ENCODE data around the gene PNPLA2. TPM values are rescaled to one million over a fixed set of nuclear protein-coding genes. Genes with fewer than 3 reads are reported as not detected.

The PNPLA2 gene
- total and polyA plus RNA-seq, 4 experiments from 2014 or later, result 12.2 to 201 (median 118) TPM

GRCh38 chr11:863910-864827, 45.5 kb downstream of the PNPLA2 start:
- no peaks in the 10 kb centered on the region for H3K9me3 Mint-ChIP-seq
- intact Hi-C loops (cut with micrococcal nuclease), result no loop called here
- H3K27me3 Mint-ChIP-seq, result no peaks in the 10 kb centered on the region
- ChIA-PET CTCF (ENCODE audit: partially characterized antibody) (no interaction called here), POLR2A (ENCODE audit: partially characterized antibody) (no interaction called here)
- DNase-seq, result no peak
- Histone ChIP-seq H3K27me3 (ENCODE audit: insufficient read depth, low read length) (no peaks in the 10 kb centered on the region), H3K27ac (ENCODE audit: low read depth, low read length) (no peak overlapping the region), H3K9me3 (ENCODE audit: control insufficient read depth in 1 of 2, low read length in 2 of 2) (no peaks in the 10 kb centered on the region), H3K4me3 (ENCODE audit: low read length in 2 of 2) (no peak overlapping the region), H3K4me1 (ENCODE audit: insufficient read depth, low read length) (no peaks in the 10 kb centered on the region), H3K36me3 (ENCODE audit: insufficient read depth, low read length) (no peaks in the 10 kb centered on the region)
- H3K27ac Mint-ChIP-seq, result no peak overlapping the region
- H3K4me1 Mint-ChIP-seq, result no peaks in the 10 kb centered on the region
- no peaks in the 10 kb centered on the region for H3K36me3 Mint-ChIP-seq
- H3K4me3 Mint-ChIP-seq, result no peak overlapping the region

DNA sequence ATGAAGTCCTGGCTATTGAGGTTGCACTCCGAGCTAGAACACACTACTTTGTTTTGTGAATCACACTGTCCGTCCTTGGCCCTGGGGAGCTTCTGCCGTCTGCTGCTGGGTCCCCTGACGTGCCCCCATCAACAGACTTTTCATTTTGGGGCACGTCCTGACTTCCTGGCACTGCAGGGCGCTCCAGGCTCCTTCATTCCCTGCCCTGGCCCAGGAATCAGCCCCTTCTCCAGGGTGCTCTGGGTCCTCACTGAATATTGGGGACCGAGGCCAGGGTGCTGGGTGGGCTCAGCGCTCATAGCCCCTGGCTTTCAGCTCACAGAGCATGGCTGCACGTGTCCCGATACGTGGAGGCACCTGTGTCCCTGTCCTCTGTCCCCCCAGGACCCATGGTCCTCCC, 46.2 kb downstream of the PNPLA2 start:
- no peak overlapping the region for H3K27ac ChIP-seq (ENCODE audit: low read depth, low read length)
- Mint-ChIP-seq H3K36me3 (no peaks in the 10 kb centered on the region), H3K27me3 (no peaks in the 10 kb centered on the region), H3K27ac (no peak overlapping the region), H3K9me3 (no peaks in the 10 kb centered on the region), H3K4me1 (no peaks in the 10 kb centered on the region), H3K4me3 (no peak overlapping the region)
- intact Hi-C loops (cut with micrococcal nuclease), result no loop called here
- no peak overlapping the region for H3K4me3 ChIP-seq (ENCODE audit: low read length in 2 of 2)
- POLR2A ChIA-PET (ENCODE audit: partially characterized antibody), result no interaction called here
- DNase-seq, result no peak
- H3K27me3 ChIP-seq (ENCODE audit: insufficient read depth, low read length), result no peaks in the 10 kb centered on the region
- H3K4me1 ChIP-seq (ENCODE audit: insufficient read depth, low read length), result no peaks in the 10 kb centered on the region
- no peaks in the 10 kb centered on the region for H3K36me3 ChIP-seq (ENCODE audit: insufficient read depth, low read length)
- no peaks in the 10 kb centered on the region for H3K9me3 ChIP-seq (ENCODE audit: control insufficient read depth in 1 of 2, low read length in 2 of 2)
- CTCF ChIA-PET (ENCODE audit: partially characterized antibody), result no interaction called here

GRCh38 chr11:865462-866430, 47.0 kb downstream of the PNPLA2 start:
- H3K4me1 Mint-ChIP-seq, result no peaks in the 10 kb centered on the region
- no peaks in the 10 kb centered on the region for H3K36me3 ChIP-seq (ENCODE audit: insufficient read depth, low read length)
- no peak overlapping the region for H3K4me3 Mint-ChIP-seq
- POLR2A ChIA-PET (ENCODE audit: partially characterized antibody), result no interaction called here
- no peaks in the 10 kb centered on the region for H3K4me1 ChIP-seq (ENCODE audit: insufficient read depth, low read length)
- no peak for DNase-seq
- no peak overlapping the region for H3K4me3 ChIP-seq (ENCODE audit: low read length in 2 of 2)
- no peaks in the 10 kb centered on the region for H3K9me3 Mint-ChIP-seq
- CTCF ChIA-PET (ENCODE audit: partially characterized antibody), result no interaction called here
- H3K27ac Mint-ChIP-seq, result no peak overlapping the region
- no peaks in the 10 kb centered on the region for H3K27me3 ChIP-seq (ENCODE audit: insufficient read depth, low read length)
- intact Hi-C loops (cut with micrococcal nuclease), result no loop called here
- H3K36me3 Mint-ChIP-seq, result no peaks in the 10 kb centered on the region
- H3K9me3 ChIP-seq (ENCODE audit: control insufficient read depth in 1 of 2, low read length in 2 of 2), result no peaks in the 10 kb centered on the region
- no peaks in the 10 kb centered on the region for H3K27me3 Mint-ChIP-seq
- no peak overlapping the region for H3K27ac ChIP-seq (ENCODE audit: low read depth, low read length)

GRCh38 chr11:866481-866880, 47.8 kb downstream of the PNPLA2 start:
- Mint-ChIP-seq H3K9me3 (no peaks in the 10 kb centered on the region), H3K27ac (no peak overlapping the region), H3K4me1 (no peaks in the 10 kb centered on the region), H3K36me3 (no peaks in the 10 kb centered on the region), H3K4me3 (no peak overlapping the region), H3K27me3 (no peaks in the 10 kb centered on the region)
- no peaks in the 10 kb centered on the region for H3K9me3 ChIP-seq (ENCODE audit: control insufficient read depth in 1 of 2, low read length in 2 of 2)
- ChIA-PET CTCF (ENCODE audit: partially characterized antibody) (no interaction called here), POLR2A (ENCODE audit: partially characterized antibody) (no interaction called here)
- intact Hi-C loops (cut with micrococcal nuclease), result no loop called here
- no peak overlapping the region for H3K4me3 ChIP-seq (ENCODE audit: low read length in 2 of 2)
- H3K27me3 ChIP-seq (ENCODE audit: insufficient read depth, low read length), result no peaks in the 10 kb centered on the region
- H3K36me3 ChIP-seq (ENCODE audit: insufficient read depth, low read length), result no peaks in the 10 kb centered on the region
- DNase-seq, result no peak
- H3K4me1 ChIP-seq (ENCODE audit: insufficient read depth, low read length), result no peaks in the 10 kb centered on the region
- no peak overlapping the region for H3K27ac ChIP-seq (ENCODE audit: low read depth, low read length)

GRCh38 chr11:867856-868358, 49.2 kb downstream of the PNPLA2 start:
- no peak overlapping the region for H3K27ac Mint-ChIP-seq
- peaks cover 0 to 3% of the 10 kb centered on the region in 2 donors for H3K36me3 Mint-ChIP-seq
- no peaks in the 10 kb centered on the region for H3K36me3 ChIP-seq (ENCODE audit: insufficient read depth, low read length)
- no peaks in the 10 kb centered on the region for H3K4me1 Mint-ChIP-seq
- intact Hi-C loops (cut with micrococcal nuclease), result no loop called here
- H3K4me3 ChIP-seq (ENCODE audit: low read length in 2 of 2), result no peak overlapping the region
- no peaks in the 10 kb centered on the region for H3K9me3 Mint-ChIP-seq
- no peaks in the 10 kb centered on the region for H3K4me1 ChIP-seq (ENCODE audit: insufficient read depth, low read length)
- no peak overlapping the region for H3K27ac ChIP-seq (ENCODE audit: low read depth, low read length)
- POLR2A ChIA-PET (ENCODE audit: partially characterized antibody), result interaction anchor here (0.6 kb wide), 1 partner anchor 9 kb away, joined by 3 read pairs; no protein-coding TSS in a partner anchor
- no peak overlapping the region for H3K4me3 Mint-ChIP-seq
- CTCF ChIA-PET (ENCODE audit: partially characterized antibody), result no interaction called here
- H3K9me3 ChIP-seq (ENCODE audit: control insufficient read depth in 1 of 2, low read length in 2 of 2), result no peaks in the 10 kb centered on the region
- DNase-seq, result no peak
- no peaks in the 10 kb centered on the region for H3K27me3 ChIP-seq (ENCODE audit: insufficient read depth, low read length)
- no peaks in the 10 kb centered on the region for H3K27me3 Mint-ChIP-seq

DNA sequence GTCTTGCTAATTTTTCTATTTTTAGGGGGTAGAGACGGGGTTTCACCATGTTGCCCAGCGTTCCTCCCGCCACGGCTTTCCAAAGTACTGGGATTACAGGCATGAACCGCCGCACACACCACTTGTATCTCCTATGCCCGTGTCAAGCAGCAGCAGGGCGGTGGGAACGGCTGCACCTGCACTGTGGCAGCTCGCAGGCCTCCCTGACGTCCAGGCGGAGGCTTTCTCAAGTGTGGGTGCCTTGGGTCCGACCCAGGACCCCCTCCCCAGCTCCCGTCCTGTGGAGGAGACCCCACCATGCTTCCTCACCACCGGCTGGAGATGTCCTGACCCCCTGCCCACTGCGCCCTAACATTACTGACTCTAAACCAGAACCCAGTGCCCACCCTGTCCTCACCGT, 49.7 kb downstream of the PNPLA2 start:
- Mint-ChIP-seq H3K9me3 (no peaks in the 10 kb centered on the region), H3K4me3 (no peak overlapping the region), H3K27me3 (no peaks in the 10 kb centered on the region), H3K36me3 (peaks cover 3% of the 10 kb centered on the region in 2 donors), H3K4me1 (no peaks in the 10 kb centered on the region), H3K27ac (no peak overlapping the region)
- Histone ChIP-seq H3K27ac (ENCODE audit: low read depth, low read length) (no peak overlapping the region), H3K4me1 (ENCODE audit: insufficient read depth, low read length) (no peaks in the 10 kb centered on the region), H3K27me3 (ENCODE audit: insufficient read depth, low read length) (no peaks in the 10 kb centered on the region), H3K36me3 (ENCODE audit: insufficient read depth, low read length) (no peaks in the 10 kb centered on the region), H3K4me3 (ENCODE audit: low read length in 2 of 2) (no peak overlapping the region), H3K9me3 (ENCODE audit: control insufficient read depth in 1 of 2, low read length in 2 of 2) (no peaks in the 10 kb centered on the region)
- DNase-seq, result no peak
- POLR2A ChIA-PET (ENCODE audit: partially characterized antibody), result interaction anchor here (0.6 kb wide), 1 partner anchor 8 kb away, joined by 3 read pairs; no protein-coding TSS in a partner anchor
- intact Hi-C loops (cut with micrococcal nuclease), result no loop called here
- CTCF ChIA-PET (ENCODE audit: partially characterized antibody), result no interaction called here

DNA sequence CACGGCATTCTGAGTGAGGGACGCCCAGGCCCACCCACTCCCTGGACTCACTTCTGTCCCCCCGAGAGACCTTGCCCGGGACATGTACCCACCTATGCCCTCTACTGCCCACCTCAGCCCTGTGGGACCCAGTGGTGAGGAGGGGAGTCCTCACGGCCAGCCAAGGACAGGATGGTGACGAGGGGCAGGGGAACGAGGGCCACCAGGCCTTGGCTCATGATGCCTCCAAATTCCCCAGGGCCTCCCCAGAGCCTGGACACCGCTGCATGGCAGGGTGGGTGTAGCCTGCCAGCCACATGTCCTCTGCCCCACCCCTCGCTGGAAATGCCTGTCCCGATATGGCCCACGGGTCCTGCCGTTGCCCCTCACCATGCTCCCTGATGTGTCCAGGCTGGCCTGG, 50.1 kb downstream of the PNPLA2 start:
- H3K9me3 ChIP-seq (ENCODE audit: control insufficient read depth in 1 of 2, low read length in 2 of 2), result no peaks in the 10 kb centered on the region
- no peaks in the 10 kb centered on the region for H3K36me3 ChIP-seq (ENCODE audit: insufficient read depth, low read length)
- Mint-ChIP-seq H3K27ac (no peak overlapping the region), H3K4me3 (no peak overlapping the region), H3K4me1 (no peaks in the 10 kb centered on the region), H3K27me3 (no peaks in the 10 kb centered on the region), H3K9me3 (no peaks in the 10 kb centered on the region), H3K36me3 (peaks cover 6 to 7% of the 10 kb centered on the region in 2 donors)
- H3K27ac ChIP-seq (ENCODE audit: low read depth, low read length), result no peak overlapping the region
- ChIA-PET CTCF (ENCODE audit: partially characterized antibody) (no interaction called here), POLR2A (ENCODE audit: partially characterized antibody) (interaction anchor here (0.6 kb wide), 1 partner anchor 8 kb away, joined by 3 read pairs; no protein-coding TSS in a partner anchor)
- no peak for DNase-seq
- no peak overlapping the region for H3K4me3 ChIP-seq (ENCODE audit: low read length in 2 of 2)
- H3K4me1 ChIP-seq (ENCODE audit: insufficient read depth, low read length), result no peaks in the 10 kb centered on the region
- intact Hi-C loops (cut with micrococcal nuclease), result no loop called here
- no peaks in the 10 kb centered on the region for H3K27me3 ChIP-seq (ENCODE audit: insufficient read depth, low read length)

All from CD4-positive, alpha-beta memory T cell (primary cell).